ENCODE results near the gene ZFYVE28. TPM values are rescaled to one million over a fixed set of nuclear protein-coding genes. Genes with fewer than 3 reads are reported as not detected.
A peak's percentile ranks its signal among the peaks of the same experiment; 100 is the strongest.

ZFYVE28 gene
- total RNA-seq, 2 donors from 2014 or later, result 13.8 to 25.6 TPM

GRCh38 chr4:2249526-2250356 is 168.7 kb downstream of the ZFYVE28 start:
- Mint-ChIP-seq H3K4me3 (no peak overlapping the region), H3K36me3 (no peaks in the 10 kb centered on the region), H3K9me3 (no peaks in the 10 kb centered on the region), H3K27ac (no peak overlapping the region), H3K4me1 (ENCODE audit: low read depth in 2 of 2) (peaks cover 7 to 8% of the 10 kb centered on the region in 2 donors), H3K27me3 (no peaks in the 10 kb centered on the region)
- DNase-seq (ENCODE audit: low spot score) (no peak), ATAC-seq (no peak)

- Mint-ChIP-seq H3K27me3 (no peaks in the 10 kb centered on the region), H3K9me3 (no peaks in the 10 kb centered on the region), H3K27ac (no peak overlapping the region), H3K36me3 (no peaks in the 10 kb centered on the region), H3K4me1 (ENCODE audit: low read depth in 2 of 2) (peaks cover 10 to 12% of the 10 kb centered on the region in 2 donors), H3K4me3 (no peak overlapping the region)
- DNase-seq (ENCODE audit: low spot score) (no peak), ATAC-seq (no peak)
These were observed 169.6 kb downstream of the ZFYVE28 start for GRCh38 chr4:2248821-2249261.

- H3K4me1 Mint-ChIP-seq (ENCODE audit: low read depth in 2 of 2), result peaks cover 14 to 19% of the 10 kb centered on the region in 2 donors
- DNase-seq (ENCODE audit: low spot score) (no peak), ATAC-seq (no peak)
- no peaks in the 10 kb centered on the region for H3K36me3 Mint-ChIP-seq
- no peaks in the 10 kb centered on the region for H3K9me3 Mint-ChIP-seq
- no peaks in the 10 kb centered on the region for H3K27me3 Mint-ChIP-seq
- no peak overlapping the region for H3K4me3 Mint-ChIP-seq
- no peak overlapping the region for H3K27ac Mint-ChIP-seq
These were observed 170.2 kb downstream of the ZFYVE28 start for GRCh38 chr4:2248044-2248780.

GRCh38 chr4:2247128-2248043 is 171.1 kb downstream of the ZFYVE28 start:
- peak; percentile 62 for DNase-seq (ENCODE audit: low spot score)
- no peak overlapping the region for H3K27ac Mint-ChIP-seq

GRCh38 chr4:2246384-2247127 is 171.9 kb downstream of the ZFYVE28 start:
- DNase-seq (ENCODE audit: low spot score) (no peak), ATAC-seq (no peak)
- Mint-ChIP-seq H3K27ac (no peak overlapping the region), H3K36me3 (no peaks in the 10 kb centered on the region), H3K27me3 (no peaks in the 10 kb centered on the region), H3K9me3 (no peaks in the 10 kb centered on the region), H3K4me1 (ENCODE audit: low read depth in 2 of 2) (peaks cover 11 to 19% of the 10 kb centered on the region in 2 donors), H3K4me3 (no peak overlapping the region)

More at GRCh38 chr4:2247128-2248043, 171.1 kb downstream of the ZFYVE28 start:
- no peak overlapping the region for H3K4me3 Mint-ChIP-seq
- no peaks in the 10 kb centered on the region for H3K27me3 Mint-ChIP-seq
- no peaks in the 10 kb centered on the region for H3K36me3 Mint-ChIP-seq
- no peak for ATAC-seq
- no peaks in the 10 kb centered on the region for H3K9me3 Mint-ChIP-seq
- peaks cover 11 to 19% of the 10 kb centered on the region in 2 donors for H3K4me1 Mint-ChIP-seq (ENCODE audit: low read depth in 2 of 2)

GRCh38 chr4:2245787-2246275 is 172.6 kb downstream of the ZFYVE28 start:
- Mint-ChIP-seq H3K4me1 (ENCODE audit: low read depth in 2 of 2) (peaks cover 15 to 24% of the 10 kb centered on the region in 2 donors), H3K27ac (peak overlapping the region in 1 of 2 donors; percentile 47), H3K27me3 (no peaks in the 10 kb centered on the region), H3K4me3 (no peak overlapping the region), H3K9me3 (no peaks in the 10 kb centered on the region), H3K36me3 (peaks cover 4% of the 10 kb centered on the region)
- ATAC-seq, result no peak
- no peak for DNase-seq (ENCODE audit: low spot score)

GRCh38 chr4:2245057-2245786 is 173.2 kb downstream of the ZFYVE28 start:
- DNase-seq (ENCODE audit: low spot score), result no peak
- H3K4me3 Mint-ChIP-seq, result no peak overlapping the region
- peak overlapping the region; percentile 32 to 47 for H3K27ac Mint-ChIP-seq
- H3K36me3 Mint-ChIP-seq, result peaks cover 10% of the 10 kb centered on the region
- no peak for ATAC-seq
- no peaks in the 10 kb centered on the region for H3K27me3 Mint-ChIP-seq
- H3K9me3 Mint-ChIP-seq, result no peaks in the 10 kb centered on the region
- H3K4me1 Mint-ChIP-seq (ENCODE audit: low read depth in 2 of 2), result peaks cover 21 to 30% of the 10 kb centered on the region in 2 donors

GRCh38 chr4:2243681-2244380 is 174.6 kb downstream of the ZFYVE28 start:
- DNase-seq (ENCODE audit: low spot score) (no peak), ATAC-seq (no peak)
- Mint-ChIP-seq H3K36me3 (peaks cover 16% of the 10 kb centered on the region), H3K4me3 (no peak overlapping the region), H3K9me3 (no peaks in the 10 kb centered on the region), H3K27ac (peak overlapping the region in 1 of 2 donors; percentile 3), H3K27me3 (no peaks in the 10 kb centered on the region), H3K4me1 (ENCODE audit: low read depth in 2 of 2) (peaks cover 31 to 42% of the 10 kb centered on the region in 2 donors)

GRCh38 chr4:2241410-2242353 is 176.8 kb downstream of the ZFYVE28 start, which contains the start of the genes HAUS3 and POLN:
Gene HAUS3 (minus strand): TSS chr4:2242121. CDS start chr4:2240946, 1,175 bp downstream.
Gene POLN (minus strand): TSS chr4:2242121. CDS start chr4:2229231, 12,890 bp downstream.
- no peaks in the 10 kb centered on the region for H3K9me3 Mint-ChIP-seq
- peak within 1 kb of the TSS; percentile 88 for H3K4me3 Mint-ChIP-seq
- H3K27me3 Mint-ChIP-seq, result no peaks in the 10 kb centered on the region
- H3K4me1 Mint-ChIP-seq (ENCODE audit: low read depth in 2 of 2), result peaks cover 43 to 59% of the 10 kb centered on the region in 2 donors
- ATAC-seq (peak; percentile 99), DNase-seq (ENCODE audit: low spot score) (peak; percentile 99)
- peak within 1 kb of the TSS; percentile 75 to 81 for H3K27ac Mint-ChIP-seq
- H3K36me3 Mint-ChIP-seq, result peaks cover 21% of the 10 kb centered on the region

- ATAC-seq, result no peak
These were observed 177.4 kb downstream of the ZFYVE28 start for GRCh38 chr4:2241003-2241402.

More at GRCh38 chr4:2241003-2241402, 177.4 kb downstream of the ZFYVE28 start:
- Mint-ChIP-seq H3K4me3 (peak overlapping the region; percentile 88), H3K9me3 (no peaks in the 10 kb centered on the region), H3K36me3 (peaks cover 21% of the 10 kb centered on the region), H3K4me1 (ENCODE audit: low read depth in 2 of 2) (peaks cover 43 to 59% of the 10 kb centered on the region in 2 donors), H3K27ac (peak overlapping the region; percentile 75 to 81), H3K27me3 (no peaks in the 10 kb centered on the region)
- no peak for DNase-seq (ENCODE audit: low spot score)

All from natural killer cell treated with Interleukin-12 subunit alpha and Interleukin-12 subunit beta and Interleukin-15 and Interleukin-18, amount 100 ng/mL, for 72 hours (primary cell).